ENCODE results near the gene SPDEF.

The SPDEF gene

GRCh38 chr6:34546551-34547321, 9.4 kb downstream of the SPDEF start:
- DNase-seq (ENCODE audit: low read depth in 2 of 2): no peak

- no peak for DNase-seq (ENCODE audit: low read depth in 2 of 2)
Observed at GRCh38 chr6:34544776-34545471, 11.2 kb downstream of the SPDEF start.

DNA sequence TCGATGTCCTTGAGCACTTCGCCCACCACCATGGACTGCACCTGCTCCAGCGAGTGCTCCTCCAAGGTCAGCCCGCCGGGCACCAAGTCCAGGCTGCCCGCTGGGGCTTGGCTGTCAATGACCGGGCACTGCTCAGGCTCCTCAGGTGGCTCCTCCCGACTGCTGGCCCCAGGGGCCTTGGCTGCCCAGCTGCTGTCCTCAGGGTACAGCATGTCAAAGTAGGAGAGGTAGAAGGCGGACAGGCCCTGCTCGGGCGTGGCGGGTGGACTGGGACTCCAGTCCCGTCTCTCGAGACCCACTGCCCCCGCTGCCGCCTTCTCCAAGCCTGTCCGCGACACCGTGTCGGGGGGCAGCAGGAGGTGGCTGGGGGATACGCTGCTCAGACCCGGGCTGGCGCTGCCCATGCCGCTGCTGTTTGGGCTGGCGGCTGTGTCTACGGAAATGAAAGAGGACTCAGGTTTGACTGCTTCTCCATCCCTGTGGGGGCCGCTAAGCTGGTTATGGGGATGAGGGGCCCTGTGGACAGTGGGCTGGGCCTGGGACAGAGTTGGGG, 12.0 kb downstream of the SPDEF start:
- DNase-seq (ENCODE audit: low read depth in 2 of 2): no peak

GRCh38 chr6:34543421-34543820, 12.7 kb downstream of the SPDEF start:
- DNase-seq (ENCODE audit: low read depth in 2 of 2): no peak

DNA sequence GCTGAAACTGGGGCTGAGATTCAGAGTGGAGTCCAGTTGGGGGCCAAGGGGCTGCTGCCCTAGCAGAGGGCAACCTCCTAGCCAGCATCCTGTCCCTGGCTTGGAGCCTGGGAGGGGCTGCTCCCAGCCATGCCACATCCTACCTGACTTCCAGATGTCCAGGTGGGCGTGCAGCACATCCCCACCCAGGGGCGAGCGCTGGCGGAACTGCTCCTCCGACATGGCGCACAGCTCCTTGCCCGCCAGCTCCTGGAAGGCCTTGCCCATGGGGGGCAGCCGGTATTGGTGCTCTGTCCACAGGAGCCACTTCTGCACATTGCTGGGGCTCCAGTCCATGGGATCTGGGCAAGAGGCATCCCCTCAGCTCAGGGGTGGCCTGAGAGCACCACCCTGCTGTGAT, 15.3 kb downstream of the SPDEF start:
- DNase-seq (ENCODE audit: low read depth in 2 of 2): no peak

GRCh38 chr6:34540222-34540621, 15.9 kb downstream of the SPDEF start:
- no peak for DNase-seq (ENCODE audit: low read depth in 2 of 2)

DNA sequence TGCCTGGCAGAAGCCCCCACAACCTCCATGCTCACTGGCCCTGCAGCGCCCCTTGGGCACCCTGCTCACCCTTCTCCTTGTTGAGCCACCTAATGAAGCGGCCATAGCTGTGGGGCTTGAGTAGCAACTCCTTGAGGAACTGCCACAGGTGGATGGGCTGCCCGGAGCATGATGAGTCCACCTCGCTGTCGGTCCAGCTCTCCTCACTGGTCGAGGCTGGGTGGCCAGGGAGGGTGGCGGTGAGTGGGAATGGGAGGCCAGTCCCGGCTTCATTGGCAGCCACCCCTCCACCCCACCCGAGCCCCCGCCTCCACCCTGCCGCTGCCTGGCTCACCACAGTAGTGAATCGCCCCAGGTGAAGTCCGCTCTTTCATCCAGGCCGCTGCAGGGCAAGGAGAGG, 16.9 kb downstream of the SPDEF start:
- DNase-seq (ENCODE audit: low read depth in 2 of 2): no peak

GRCh38 chr6:34538581-34538980, 17.5 kb downstream of the SPDEF start:
- DNase-seq (ENCODE audit: low read depth in 2 of 2): no peak

GRCh38 chr6:34537922-34538550, 18.1 kb downstream of the SPDEF start:
- DNase-seq (ENCODE audit: low read depth in 2 of 2): no peak

DNA sequence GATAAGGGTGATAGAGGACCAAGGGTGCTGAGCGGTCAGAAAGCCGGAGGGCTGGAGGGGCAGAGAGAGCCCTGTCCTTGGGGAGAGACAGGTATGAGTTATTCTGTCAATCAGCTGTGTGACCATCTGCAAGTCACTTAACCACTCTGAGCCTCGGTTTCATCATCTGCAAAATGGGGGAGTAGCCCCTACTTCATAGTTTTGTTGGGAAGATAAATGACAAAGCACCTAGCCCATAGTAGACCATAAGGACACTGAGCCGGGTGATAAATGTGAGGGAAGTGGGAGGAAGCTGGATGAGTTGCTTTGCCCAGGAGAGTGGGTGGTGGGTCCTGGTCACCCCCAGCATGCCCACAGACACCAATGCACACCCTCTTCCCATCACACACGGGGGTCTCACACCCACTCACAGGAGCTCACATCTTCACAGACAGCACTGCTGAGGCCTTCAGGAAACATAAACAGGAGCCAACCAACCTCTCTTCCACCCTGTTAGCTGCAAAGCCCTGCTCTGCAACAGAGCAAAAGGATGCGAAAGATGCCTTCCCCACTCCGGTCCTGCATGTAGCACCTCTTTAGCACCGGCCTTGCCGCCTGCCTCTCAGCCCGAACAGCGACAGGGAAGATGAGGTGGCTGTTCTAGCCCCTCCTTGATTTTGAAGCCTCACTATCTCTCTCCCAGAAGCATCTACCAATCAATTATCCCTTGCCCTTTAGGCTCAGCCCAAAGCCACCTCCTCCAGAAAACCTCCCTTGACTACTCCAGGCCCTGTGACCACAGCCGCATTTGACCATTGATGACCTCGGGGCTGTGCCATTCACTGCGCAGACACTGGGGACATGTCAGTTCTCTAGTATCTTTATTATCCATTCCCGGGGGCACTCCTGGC, 18.9 kb downstream of the SPDEF start:
- DNase-seq (ENCODE audit: low read depth in 2 of 2): no peak

- no peak for DNase-seq (ENCODE audit: low read depth in 2 of 2)
Observed at GRCh38 chr6:34536251-34536958, 19.7 kb downstream of the SPDEF start.

DNA sequence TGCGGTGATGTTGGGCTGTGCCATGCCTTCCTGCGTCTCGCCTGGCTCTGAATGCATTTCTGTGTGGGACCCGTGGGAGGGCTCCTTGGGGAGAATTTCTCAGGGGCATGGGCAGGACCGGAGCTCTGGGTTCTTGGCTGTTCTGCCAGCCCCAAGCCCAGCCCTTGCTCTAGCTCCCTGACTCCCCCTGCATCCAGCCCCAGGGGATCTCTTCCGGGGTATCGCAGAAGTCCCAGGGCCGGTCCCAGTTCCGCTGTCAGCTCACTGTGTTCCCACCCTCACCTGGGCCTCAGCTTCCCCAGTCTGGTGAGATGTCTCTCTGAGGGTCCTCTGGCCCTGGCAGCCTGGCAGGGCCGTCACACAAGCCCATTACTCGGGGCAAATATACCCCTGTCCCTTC, 20.5 kb downstream of the SPDEF start:
- DNase-seq (ENCODE audit: low read depth in 2 of 2): no peak

DNA sequence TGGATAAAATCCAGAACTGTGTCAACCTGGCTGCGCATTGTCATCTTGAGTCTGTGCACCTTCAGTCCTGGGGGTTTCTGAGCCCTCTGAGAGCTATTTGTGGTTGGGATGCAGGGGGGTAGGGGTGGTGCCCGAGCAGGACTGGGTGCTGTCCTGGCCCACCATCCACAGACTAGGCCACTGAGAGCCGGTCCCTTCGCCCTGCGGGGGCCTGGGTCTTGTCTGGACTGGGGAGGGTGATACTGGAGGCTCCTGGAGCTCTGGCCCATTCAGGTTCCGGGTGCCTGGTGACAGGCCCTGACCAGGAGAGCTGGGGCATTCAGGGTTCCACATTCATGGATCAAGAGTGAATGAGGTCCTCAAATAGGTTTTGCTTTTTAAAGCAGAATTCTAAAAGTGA, 20.9 kb downstream of the SPDEF start:
- no peak for DNase-seq (ENCODE audit: low read depth in 2 of 2)

GRCh38 chr6:34534656-34535055, 21.5 kb downstream of the SPDEF start:
- no peak for DNase-seq (ENCODE audit: low read depth in 2 of 2)

DNA sequence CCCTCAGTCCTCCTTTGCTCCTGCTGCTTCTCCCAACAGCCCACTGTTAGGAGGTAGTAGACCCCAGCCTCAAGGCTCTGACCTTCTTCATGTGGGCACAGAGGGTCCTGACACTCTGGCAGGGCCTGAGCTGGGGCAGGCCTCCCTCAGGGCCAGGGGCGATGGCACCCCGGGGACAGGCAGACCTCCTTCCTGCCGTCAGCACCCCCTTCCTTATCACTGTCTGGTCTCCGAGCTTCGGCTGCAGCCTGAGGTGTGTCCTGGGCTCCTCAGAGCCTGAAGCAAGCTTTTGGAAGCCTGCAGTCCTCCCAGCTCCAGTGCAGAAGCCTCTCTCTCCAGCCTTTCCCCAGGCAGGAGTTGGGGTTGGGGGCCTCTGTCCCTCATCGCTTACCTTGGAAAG, 22.0 kb downstream of the SPDEF start:
- DNase-seq (ENCODE audit: low read depth in 2 of 2): no peak

DNA sequence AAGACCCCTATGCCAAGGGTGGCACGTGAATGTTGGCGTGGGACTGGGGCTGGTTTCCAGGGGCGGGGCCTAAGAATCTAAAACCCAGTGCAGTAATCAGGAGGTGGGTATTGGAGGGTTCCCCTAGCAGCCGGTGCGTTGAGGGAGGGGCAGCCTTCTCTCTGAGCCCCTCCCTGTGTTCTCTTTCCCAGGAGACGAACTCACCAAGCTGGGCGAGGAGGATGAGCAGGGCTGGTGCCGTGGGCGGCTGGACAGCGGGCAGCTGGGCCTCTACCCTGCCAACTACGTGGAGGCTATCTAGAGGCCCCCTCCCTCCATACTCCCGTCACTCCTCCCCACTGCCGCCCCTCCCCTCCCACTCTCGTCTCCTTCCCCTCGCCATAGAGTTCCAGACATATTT, 23.9 kb downstream of the SPDEF start:
- DNase-seq (ENCODE audit: low read depth in 2 of 2): no peak

DNA sequence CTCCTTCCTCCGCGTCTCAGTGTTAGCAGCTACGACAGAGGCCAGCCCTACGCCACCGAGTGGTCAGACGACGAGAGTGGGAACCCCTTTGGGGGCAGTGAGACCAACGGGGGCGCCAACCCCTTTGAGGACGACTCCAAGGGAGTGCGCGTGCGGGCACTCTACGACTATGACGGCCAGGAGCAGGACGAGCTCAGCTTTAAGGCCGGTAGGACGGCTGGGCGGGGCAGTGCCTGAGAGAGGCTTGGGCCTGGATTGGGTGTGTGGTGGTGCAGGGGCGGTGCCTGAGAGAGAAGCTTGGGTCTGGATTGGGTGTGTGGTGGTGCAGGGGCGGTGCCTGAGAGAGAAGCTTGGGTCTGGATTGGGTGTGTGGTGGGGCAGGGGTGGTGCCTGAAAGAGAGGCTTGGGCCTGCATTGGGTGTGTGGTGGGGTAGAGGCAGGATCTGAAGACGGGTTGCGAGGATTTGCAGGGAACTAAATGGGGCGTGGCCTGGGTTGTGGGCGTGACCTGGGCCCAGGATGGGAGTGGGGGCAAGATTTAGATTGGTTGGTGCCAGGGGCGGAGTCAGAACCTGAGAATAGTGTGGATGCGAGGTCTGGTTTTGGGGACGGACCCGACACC, 24.4 kb downstream of the SPDEF start:
- DNase-seq (ENCODE audit: low read depth in 2 of 2): peak in 1 of 2 donors; percentile 1

- no peak for DNase-seq (ENCODE audit: low read depth in 2 of 2)
Observed at GRCh38 chr6:34530753-34531365, 25.3 kb downstream of the SPDEF start.

GRCh38 chr6:34529665-34530327, 26.3 kb downstream of the SPDEF start:
- DNase-seq (ENCODE audit: low read depth in 2 of 2): no peak
